ENCODE results near the gene DDX43. TPM values are rescaled to one million over a fixed set of nuclear protein-coding genes. Genes with fewer than 3 reads are reported as not detected.

Gene DDX43
- total RNA-seq, 1 donor from 2014 or later, result 2.5 TPM

GRCh38 chr6:73413102-73413501 lies 18.5 kb downstream of the DDX43 start:
- Histone ChIP-seq H3K9me3 (no peaks in the 10 kb centered on the region), H3K4me1 (no peaks in the 10 kb centered on the region), H3K4me3 (no peak overlapping the region), H3K27me3 (no peaks in the 10 kb centered on the region), H3K27ac (no peak overlapping the region), H3K36me3 (no peaks in the 10 kb centered on the region)
- no peak for ATAC-seq
- DNase-seq, result no peak
- intact Hi-C loops (cut with DNase I), result no loop called here
- TF ChIP-seq, protein P1, sequence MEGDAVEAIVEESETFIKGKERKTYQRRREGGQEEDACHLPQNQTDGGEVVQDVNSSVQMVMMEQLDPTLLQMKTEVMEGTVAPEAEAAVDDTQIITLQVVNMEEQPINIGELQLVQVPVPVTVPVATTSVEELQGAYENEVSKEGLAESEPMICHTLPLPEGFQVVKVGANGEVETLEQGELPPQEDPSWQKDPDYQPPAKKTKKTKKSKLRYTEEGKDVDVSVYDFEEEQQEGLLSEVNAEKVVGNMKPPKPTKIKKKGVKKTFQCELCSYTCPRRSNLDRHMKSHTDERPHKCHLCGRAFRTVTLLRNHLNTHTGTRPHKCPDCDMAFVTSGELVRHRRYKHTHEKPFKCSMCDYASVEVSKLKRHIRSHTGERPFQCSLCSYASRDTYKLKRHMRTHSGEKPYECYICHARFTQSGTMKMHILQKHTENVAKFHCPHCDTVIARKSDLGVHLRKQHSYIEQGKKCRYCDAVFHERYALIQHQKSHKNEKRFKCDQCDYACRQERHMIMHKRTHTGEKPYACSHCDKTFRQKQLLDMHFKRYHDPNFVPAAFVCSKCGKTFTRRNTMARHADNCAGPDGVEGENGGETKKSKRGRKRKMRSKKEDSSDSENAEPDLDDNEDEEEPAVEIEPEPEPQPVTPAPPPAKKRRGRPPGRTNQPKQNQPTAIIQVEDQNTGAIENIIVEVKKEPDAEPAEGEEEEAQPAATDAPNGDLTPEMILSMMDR (IDR thresholded peaks at IDR 0.05), result no peak

DNA sequence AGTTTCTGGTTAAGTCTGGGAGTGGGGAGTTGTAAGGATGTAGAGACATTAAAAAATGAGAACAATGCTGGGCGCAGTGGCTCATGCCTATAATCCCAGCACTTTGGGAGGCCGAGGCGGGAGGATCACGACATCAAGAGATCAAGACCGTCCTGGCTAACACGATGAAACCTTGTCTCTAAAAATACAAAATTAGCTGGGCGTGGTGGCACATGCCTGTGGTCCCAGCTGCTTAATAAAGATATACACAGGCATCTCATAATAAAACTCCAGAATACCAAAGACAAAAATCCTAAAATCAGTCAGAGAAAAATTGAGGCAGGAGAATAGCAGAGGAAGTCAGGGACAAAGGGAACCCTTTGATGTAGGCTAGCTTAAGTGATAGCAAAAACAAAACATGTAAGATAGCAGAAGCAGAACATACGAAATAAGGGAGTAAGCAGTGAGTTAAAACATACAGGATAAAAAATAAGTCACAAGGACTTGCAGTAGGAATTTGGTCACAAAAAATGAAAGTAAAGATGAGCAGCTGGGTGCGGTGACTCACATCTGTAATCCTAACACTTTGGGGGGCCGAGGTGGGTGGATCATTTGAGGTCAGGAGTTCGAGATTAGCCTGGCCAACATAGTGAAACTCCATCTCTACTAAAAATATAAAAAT lies 23.6 kb downstream of the DDX43 start:
- peaks cover 9% of the 10 kb centered on the region for H3K36me3 ChIP-seq
- H3K27ac ChIP-seq, result no peak overlapping the region
- DNase-seq (no peak), ATAC-seq (no peak)
- no peak overlapping the region for H3K4me3 ChIP-seq
- H3K4me1 ChIP-seq, result no peaks in the 10 kb centered on the region
- intact Hi-C loops (cut with DNase I), result no loop called here
- TF ChIP-seq, protein P1 (IDR thresholded peaks at IDR 0.05), result no peak
- no peaks in the 10 kb centered on the region for H3K9me3 ChIP-seq
- no peaks in the 10 kb centered on the region for H3K27me3 ChIP-seq

DNA sequence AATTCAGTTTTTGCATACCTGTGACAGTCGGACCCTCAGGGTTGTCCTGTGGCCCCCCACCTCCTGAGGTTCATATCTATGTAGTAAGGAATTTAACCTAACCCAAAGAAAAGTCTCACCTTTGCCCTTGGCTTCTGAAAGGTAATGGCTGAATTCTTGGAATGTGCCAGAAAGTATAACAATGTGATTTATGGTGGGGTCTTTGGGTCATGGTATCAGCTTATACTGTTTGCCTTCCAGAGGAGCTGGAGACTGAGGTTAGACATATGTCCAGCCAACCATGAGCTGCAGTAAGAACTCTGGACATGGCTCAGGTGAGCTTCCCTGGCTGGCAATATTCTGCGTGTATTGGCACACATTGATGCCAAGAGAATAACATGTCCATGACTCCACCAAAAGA lies 26.9 kb downstream of the DDX43 start:
- H3K36me3 ChIP-seq, result peaks cover 26% of the 10 kb centered on the region
- no peaks in the 10 kb centered on the region for H3K27me3 ChIP-seq
- intact Hi-C loops (cut with DNase I), result no loop called here
- H3K4me3 ChIP-seq, result no peak overlapping the region
- H3K27ac ChIP-seq, result no peak overlapping the region
- H3K4me1 ChIP-seq, result no peaks in the 10 kb centered on the region
- no peaks in the 10 kb centered on the region for H3K9me3 ChIP-seq
- DNase-seq, result no peak
- ATAC-seq, result no peak
- TF ChIP-seq, protein P1 (IDR thresholded peaks at IDR 0.05), result no peak

- no peak for DNase-seq
- Histone ChIP-seq H3K27ac (no peak overlapping the region), H3K4me1 (no peaks in the 10 kb centered on the region), H3K4me3 (no peak overlapping the region), H3K36me3 (peaks cover 61% of the 10 kb centered on the region), H3K9me3 (no peaks in the 10 kb centered on the region), H3K27me3 (no peaks in the 10 kb centered on the region)
- ATAC-seq, result no peak
- intact Hi-C loops (cut with DNase I), result no loop called here
- TF ChIP-seq, protein P1 (IDR thresholded peaks at IDR 0.05), result no peak
Observed at GRCh38 chr6:73435236-73435635, 40.6 kb downstream of the DDX43 start.

- Histone ChIP-seq H3K27ac (no peak overlapping the region), H3K27me3 (no peaks in the 10 kb centered on the region), H3K4me1 (no peaks in the 10 kb centered on the region), H3K9me3 (no peaks in the 10 kb centered on the region), H3K4me3 (no peak overlapping the region), H3K36me3 (peaks cover 56% of the 10 kb centered on the region)
- TF ChIP-seq, protein P1 (IDR thresholded peaks at IDR 0.05), result no peak
- intact Hi-C loops (cut with DNase I), result no loop called here
- no peak for ATAC-seq
- DNase-seq, result no peak
Observed at GRCh38 chr6:73443555-73443954, 48.9 kb downstream of the DDX43 start.
